ENCODE results near the gene USH2A.

The USH2A gene

GRCh38 chr1:215899901-215900300 lies 523.3 kb downstream of the USH2A start:
- DNase-seq: no peak

- DNase-seq: no peak
These were observed 527.4 kb downstream of the USH2A start for GRCh38 chr1:215895893-215896292.

GRCh38 chr1:215895276-215895675 lies 528.0 kb downstream of the USH2A start:
- no peak for DNase-seq

- DNase-seq: no peak
These were observed 528.6 kb downstream of the USH2A start for GRCh38 chr1:215894617-215895016.

GRCh38 chr1:215891266-215892057 lies 531.8 kb downstream of the USH2A start:
- no peak for DNase-seq

GRCh38 chr1:215890438-215890837 lies 532.8 kb downstream of the USH2A start:
- no peak for DNase-seq

- DNase-seq: no peak
These were observed 533.4 kb downstream of the USH2A start for GRCh38 chr1:215889871-215890270.

- no peak for DNase-seq
These were observed 535.1 kb downstream of the USH2A start for GRCh38 chr1:215888159-215888558.

- DNase-seq: no peak
These were observed 535.6 kb downstream of the USH2A start for GRCh38 chr1:215887627-215888026.

- no peak for DNase-seq
These were observed 540.2 kb downstream of the USH2A start for GRCh38 chr1:215883004-215883403.

GRCh38 chr1:215878843-215879242 lies 544.4 kb downstream of the USH2A start:
- no peak for DNase-seq

GRCh38 chr1:215878128-215878527 lies 545.1 kb downstream of the USH2A start:
- no peak for DNase-seq

- no peak for DNase-seq
These were observed 545.7 kb downstream of the USH2A start for GRCh38 chr1:215877452-215877951.

- no peak for DNase-seq
These were observed 547.5 kb downstream of the USH2A start for GRCh38 chr1:215875712-215876111.

GRCh38 chr1:215875236-215875635 lies 548.0 kb downstream of the USH2A start:
- DNase-seq: no peak

- DNase-seq: no peak
These were observed 550.6 kb downstream of the USH2A start for GRCh38 chr1:215872658-215873057.

- DNase-seq: no peak
These were observed 554.7 kb downstream of the USH2A start for GRCh38 chr1:215868500-215868899.

- DNase-seq: no peak
These were observed 558.2 kb downstream of the USH2A start for GRCh38 chr1:215865060-215865459.

GRCh38 chr1:215863796-215864195 lies 559.5 kb downstream of the USH2A start:
- DNase-seq: no peak

GRCh38 chr1:215860833-215861232 lies 562.4 kb downstream of the USH2A start:
- DNase-seq: no peak

GRCh38 chr1:215857317-215857716 lies 565.9 kb downstream of the USH2A start:
- DNase-seq: no peak

GRCh38 chr1:215845234-215845891 lies 577.9 kb downstream of the USH2A start:
- DNase-seq: no peak

GRCh38 chr1:215844777-215845176 lies 578.5 kb downstream of the USH2A start:
- DNase-seq: no peak

- no peak for DNase-seq
These were observed 579.0 kb downstream of the USH2A start for GRCh38 chr1:215844266-215844665.

All from NCI-H510A treated with DMSO at 0.1 percent for 48 hours (cell line).